GM19463 (cell line): ENCODE results near the gene SLC43A1.
"Not testable (repeated sequence)": the region's sequence is repeated elsewhere in the genome, so short reads cannot be mapped to it uniquely, and the experiment has no call there.

Experiments
- ATAC-seq: cut with Tn5 transposase; IDR thresholded peaks from one replicate; pipeline ENCODE4 v1.9.1; 2021; ENCODE audit warnings: mild to moderate bottlenecking, moderate library complexity; ENCODE audit not compliant: unreplicated experiment

SLC43A1 gene

GRCh38 chr11:57515332-57516060, at the start of gene SLC43A1:
Gene SLC43A1, minus strand, starts transcription at chr11:57515702. Its CDS starts 1,591 bp downstream, at chr11:57514111.
- ATAC-seq = peak; percentile 44

DNA sequence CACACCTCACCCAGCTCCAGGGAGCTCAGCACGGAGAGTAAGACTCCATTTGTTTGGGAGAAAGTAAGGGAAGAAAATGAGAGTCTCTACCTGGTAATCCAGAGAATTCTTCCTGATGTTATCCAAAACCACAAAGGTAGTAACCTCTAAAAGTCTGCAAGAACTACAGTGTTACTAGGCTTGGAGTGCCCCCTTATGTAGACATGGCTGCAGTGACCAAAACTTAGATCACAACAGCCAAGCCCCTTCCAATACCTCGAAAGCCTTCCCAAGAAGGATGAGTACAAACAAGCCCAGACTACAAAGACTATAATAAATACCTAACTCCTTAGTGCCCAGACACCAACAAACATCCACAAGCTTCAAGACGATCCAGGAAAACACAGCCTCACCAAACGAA, 47.1 kb upstream of the SLC43A1 start:
- no peak for ATAC-seq

DNA sequence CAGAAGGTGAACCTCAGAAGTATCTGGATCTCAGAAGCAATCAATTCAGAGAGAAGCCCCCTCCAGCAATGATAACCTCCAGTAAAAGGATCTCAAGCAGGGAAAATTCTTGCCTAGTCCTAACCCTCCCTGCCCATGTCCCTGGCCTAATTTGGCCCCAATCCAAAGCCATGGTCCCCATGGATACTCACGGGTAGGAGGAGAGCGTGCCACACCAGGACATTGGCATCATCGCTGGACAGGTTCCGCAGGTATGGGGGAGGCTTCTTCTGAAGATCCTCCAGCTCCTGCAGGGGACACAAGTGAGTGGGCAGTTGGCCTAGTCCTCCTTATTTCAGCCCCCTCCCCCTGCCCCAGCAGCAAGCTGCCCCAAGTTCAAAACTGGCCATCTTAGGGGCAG, 44.6 kb upstream of the SLC43A1 start:
- no peak for ATAC-seq

GRCh38 chr11:57556041-57556440, 40.5 kb upstream of the SLC43A1 start:
- ATAC-seq = no peak

DNA sequence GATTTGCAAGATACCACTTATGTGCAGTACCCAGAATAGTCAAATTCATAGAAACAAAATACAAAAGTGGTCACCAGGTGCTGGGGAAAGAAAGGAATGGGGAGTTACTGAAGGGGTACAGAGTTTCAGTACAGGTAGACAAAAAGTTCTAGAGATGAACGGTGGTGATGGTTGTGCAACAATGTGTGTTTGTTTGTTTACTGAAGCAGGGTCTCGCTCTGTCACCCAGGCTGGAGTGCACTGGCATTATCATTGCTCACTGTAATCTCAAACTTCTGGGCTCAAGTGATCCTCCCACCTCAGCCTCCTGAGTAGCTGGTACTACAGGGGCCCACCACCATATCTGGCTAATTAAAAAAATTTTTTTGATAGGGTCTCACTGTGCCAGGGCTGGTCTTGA, 39.9 kb upstream of the SLC43A1 start:
- ATAC-seq = no peak

- no peak for ATAC-seq
Measured at GRCh38 chr11:57552479-57552878, 37.0 kb upstream of the SLC43A1 start.

GRCh38 chr11:57551941-57552340, 36.4 kb upstream of the SLC43A1 start:
- no peak for ATAC-seq

GRCh38 chr11:57549983-57550382, 34.5 kb upstream of the SLC43A1 start:
- ATAC-seq = no peak

- ATAC-seq = peak; percentile 83
Measured at GRCh38 chr11:57547854-57548377, 32.4 kb upstream of the SLC43A1 start.

GRCh38 chr11:57546869-57547475, 31.5 kb upstream of the SLC43A1 start:
- peak; percentile 77 for ATAC-seq

- ATAC-seq = no peak
Measured at GRCh38 chr11:57546451-57546850, 30.9 kb upstream of the SLC43A1 start.

- no peak for ATAC-seq
Measured at GRCh38 chr11:57545883-57546282, 30.4 kb upstream of the SLC43A1 start.

- ATAC-seq = no peak
Measured at GRCh38 chr11:57544566-57544965, 29.1 kb upstream of the SLC43A1 start.

DNA sequence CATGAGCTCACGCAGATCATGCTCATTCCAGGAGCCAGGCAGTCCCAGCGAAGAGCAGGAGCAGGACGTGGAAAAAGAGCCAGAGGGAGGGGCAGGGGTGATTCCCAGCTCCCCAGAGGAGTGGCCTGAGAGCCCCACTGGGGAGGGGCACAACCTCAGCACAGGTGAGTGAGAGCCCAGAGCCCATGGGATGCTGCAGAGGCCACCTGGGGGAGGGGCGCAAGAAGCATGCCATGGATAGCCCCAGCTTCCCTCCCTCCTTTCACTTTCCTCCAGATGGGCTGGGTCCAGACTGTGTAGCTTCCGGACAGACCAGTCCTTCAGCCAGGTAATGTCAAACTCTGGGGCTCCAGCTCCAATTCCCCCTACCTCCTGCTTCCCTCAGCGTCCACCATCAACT, 28.1 kb upstream of the SLC43A1 start:
- no peak for ATAC-seq

GRCh38 chr11:57542582-57542981, 27.1 kb upstream of the SLC43A1 start:
- no peak for ATAC-seq

DNA sequence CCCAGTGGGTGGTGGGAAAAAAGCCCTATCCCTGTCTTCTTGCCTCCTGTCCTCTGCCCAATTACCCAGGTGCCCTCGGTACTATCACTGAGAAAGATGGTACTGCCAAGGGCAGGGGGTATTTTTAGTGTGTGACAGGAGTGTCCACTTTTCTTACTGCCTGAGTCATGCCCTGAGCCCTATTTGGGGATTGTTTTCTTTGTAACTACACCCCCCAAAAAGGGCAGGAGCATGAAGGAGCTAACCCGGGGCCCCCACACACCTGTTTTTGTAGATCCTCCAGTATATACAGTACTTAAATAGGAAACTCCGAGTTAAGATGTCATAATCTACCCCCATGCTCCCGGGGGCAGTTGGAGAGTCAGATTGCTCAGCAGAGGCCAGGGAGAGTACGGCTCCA, 25.7 kb upstream of the SLC43A1 start:
- ATAC-seq = no peak

- ATAC-seq = no peak
Measured at GRCh38 chr11:57539342-57539741, 23.8 kb upstream of the SLC43A1 start.

DNA sequence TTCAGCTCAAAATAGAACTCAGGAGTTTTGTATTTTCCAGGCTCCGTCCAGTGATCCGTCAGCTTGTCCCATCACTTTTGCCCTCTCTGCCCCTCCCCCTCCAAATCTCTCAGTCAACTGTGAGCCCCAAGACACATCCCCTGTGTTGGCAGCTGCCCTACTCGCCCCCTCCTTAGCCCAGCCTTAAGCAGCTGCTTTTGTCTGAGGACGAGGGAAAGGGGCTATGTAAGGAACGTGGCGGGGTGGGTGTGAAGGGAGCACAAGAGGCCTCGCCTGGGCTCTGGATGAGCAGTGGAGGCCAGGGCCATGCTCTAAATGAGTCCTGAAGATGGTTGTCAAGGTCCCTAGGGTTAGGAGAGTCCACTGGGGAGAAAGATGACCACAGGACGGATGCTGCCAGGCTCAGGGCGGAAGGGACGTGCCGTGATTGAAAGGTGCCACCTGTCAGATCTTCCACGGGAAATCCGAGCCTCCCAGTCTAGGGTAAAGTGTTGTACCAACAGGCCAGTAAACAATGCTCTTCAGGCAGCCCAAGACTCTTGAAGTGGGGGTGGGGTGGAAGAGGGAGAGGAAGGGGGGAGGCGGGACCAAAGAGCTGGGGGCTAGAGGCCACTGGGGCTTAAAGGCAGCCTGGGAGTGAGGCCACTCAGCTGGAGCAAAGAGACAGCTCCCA, 21.6 kb upstream of the SLC43A1 start, which contains the start of gene SMTNL1:
TSS of gene SMTNL1 (plus strand) at position 649 of the 673 bp plus-strand sequence. CDS start 5,048 bp downstream, outside the sequence.
- ATAC-seq = no peak

GRCh38 chr11:57534449-57534848, 18.9 kb upstream of the SLC43A1 start:
- not testable (repeated sequence) for ATAC-seq

GRCh38 chr11:57530596-57531507, 15.3 kb upstream of the SLC43A1 start, which contains the start of gene TIMM10:
Gene TIMM10, minus strand, starts transcription at chr11:57530754. Its CDS starts 565 bp downstream, at chr11:57530189.
- ATAC-seq = peak; percentile 99
